HCT116 (cell line): ENCODE data around the gene DOCK3.

Experiments
- EZH2 ChIP-seq: fragments of 200-600 bp; sonication (generic); IDR thresholded peaks from 2 replicates; pipeline ENCODE4 v1.6.1; 2017; ENCODE audit warnings: antibody characterized with exemption, mixed run types
- EZH2phosphoT487 ChIP-seq: fragments of 200-600 bp; IDR thresholded peaks from 2 replicates; pipeline ENCODE4 v1.6.1; 2018; ENCODE audit warnings: antibody characterized with exemption, borderline replicate concordance
- POLR2A ChIP-seq: IDR thresholded peaks from 2 replicates; pipeline ENCODE4 v1.7.0; 2011; ENCODE audit warnings: borderline replicate concordance; ENCODE audit not compliant: insufficient read depth, insufficient read length; ENCODE audit errors: extremely low read depth
- TF ChIP-seq, protein P1 (sequence below), 3 experiments: fragments of 200-600 bp in 1 of 3; sonication (generic) in 1 of 3; IDR thresholded peaks in 2 of 3; conservative IDR thresholded peaks in 1 of 3; 2 replicates each; pipeline ENCODE4 v1.5.1; 2012 to 2017; ENCODE audit warnings: low read depth in 2 of 3, low read length in 2 of 3, antibody characterized with exemption in 1 of 3, borderline replicate concordance in 1 of 3, control low read depth in 1 of 3, mild to moderate bottlenecking in 1 of 3, mixed read lengths in 1 of 3, mixed run types in 1 of 3, moderate library complexity in 1 of 3; ENCODE audit not compliant: insufficient read depth in 1 of 3
- TF ChIP-seq, protein P2 (sequence below): IDR thresholded peaks from 2 replicates; pipeline ENCODE4 v1.6.1; 2012
- TF ChIP-seq, protein P3 (sequence below): IDR thresholded peaks from 2 replicates; pipeline ENCODE4 v1.6.1; 2012
- TF ChIP-seq, protein P4 (sequence below): IDR thresholded peaks from 2 replicates; pipeline ENCODE4 v1.6.1; 2012; ENCODE audit warnings: low read depth

DNA sequence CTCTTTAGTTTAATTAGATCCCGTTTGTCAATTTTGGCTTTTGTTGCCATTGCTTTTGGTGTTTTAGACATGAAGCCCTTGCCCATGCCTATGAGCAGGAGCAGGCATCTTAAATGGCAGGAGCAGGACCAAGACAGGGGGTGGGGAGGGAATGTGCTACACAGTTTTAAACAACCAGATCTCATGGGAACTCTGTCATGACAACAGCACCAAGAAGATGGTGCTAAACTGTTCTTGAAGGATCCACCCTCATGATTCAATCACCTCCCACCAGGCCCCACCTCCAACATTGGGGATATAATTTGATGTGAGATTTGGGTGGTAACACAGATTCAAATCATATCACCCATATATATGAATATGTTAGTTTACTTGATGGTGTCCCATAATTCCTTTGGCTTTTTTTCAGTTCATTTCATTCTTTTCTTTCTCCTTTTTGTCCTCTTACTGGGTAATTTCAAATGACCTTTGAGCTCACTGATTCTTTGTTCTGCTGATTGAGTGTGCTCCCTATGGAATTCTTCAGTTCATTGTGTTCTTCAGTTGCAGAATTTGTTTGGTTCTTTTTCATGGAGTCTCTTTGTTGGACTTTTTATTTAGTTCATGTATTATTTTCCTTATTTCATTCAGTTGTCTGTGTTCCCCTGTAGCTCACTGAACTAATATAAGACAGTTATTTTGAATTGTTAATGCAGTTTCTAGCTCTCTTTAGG is 62.6 kb downstream of the DOCK3 start:
- TF ChIP-seq, protein P1, sequence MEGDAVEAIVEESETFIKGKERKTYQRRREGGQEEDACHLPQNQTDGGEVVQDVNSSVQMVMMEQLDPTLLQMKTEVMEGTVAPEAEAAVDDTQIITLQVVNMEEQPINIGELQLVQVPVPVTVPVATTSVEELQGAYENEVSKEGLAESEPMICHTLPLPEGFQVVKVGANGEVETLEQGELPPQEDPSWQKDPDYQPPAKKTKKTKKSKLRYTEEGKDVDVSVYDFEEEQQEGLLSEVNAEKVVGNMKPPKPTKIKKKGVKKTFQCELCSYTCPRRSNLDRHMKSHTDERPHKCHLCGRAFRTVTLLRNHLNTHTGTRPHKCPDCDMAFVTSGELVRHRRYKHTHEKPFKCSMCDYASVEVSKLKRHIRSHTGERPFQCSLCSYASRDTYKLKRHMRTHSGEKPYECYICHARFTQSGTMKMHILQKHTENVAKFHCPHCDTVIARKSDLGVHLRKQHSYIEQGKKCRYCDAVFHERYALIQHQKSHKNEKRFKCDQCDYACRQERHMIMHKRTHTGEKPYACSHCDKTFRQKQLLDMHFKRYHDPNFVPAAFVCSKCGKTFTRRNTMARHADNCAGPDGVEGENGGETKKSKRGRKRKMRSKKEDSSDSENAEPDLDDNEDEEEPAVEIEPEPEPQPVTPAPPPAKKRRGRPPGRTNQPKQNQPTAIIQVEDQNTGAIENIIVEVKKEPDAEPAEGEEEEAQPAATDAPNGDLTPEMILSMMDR (IDR thresholded peaks at IDR 0.05 in 2 of 3, conservative IDR thresholded peaks at IDR 0.05 in 1 of 3; ENCODE audit: borderline replicate concordance in 1 of 3, insufficient read depth in 1 of 3, low read depth in 2 of 3, low read length in 2 of 3) = no peak
- TF ChIP-seq, protein P2, sequence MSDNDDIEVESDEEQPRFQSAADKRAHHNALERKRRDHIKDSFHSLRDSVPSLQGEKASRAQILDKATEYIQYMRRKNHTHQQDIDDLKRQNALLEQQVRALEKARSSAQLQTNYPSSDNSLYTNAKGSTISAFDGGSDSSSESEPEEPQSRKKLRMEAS = no peak
- TF ChIP-seq EZH2 = no peak
- TF ChIP-seq, protein P3, sequence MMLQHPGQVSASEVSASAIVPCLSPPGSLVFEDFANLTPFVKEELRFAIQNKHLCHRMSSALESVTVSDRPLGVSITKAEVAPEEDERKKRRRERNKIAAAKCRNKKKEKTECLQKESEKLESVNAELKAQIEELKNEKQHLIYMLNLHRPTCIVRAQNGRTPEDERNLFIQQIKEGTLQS = no peak
- TF ChIP-seq POLR2A = no peak
- no peak for TF ChIP-seq EZH2phosphoT487
- TF ChIP-seq, protein P4, sequence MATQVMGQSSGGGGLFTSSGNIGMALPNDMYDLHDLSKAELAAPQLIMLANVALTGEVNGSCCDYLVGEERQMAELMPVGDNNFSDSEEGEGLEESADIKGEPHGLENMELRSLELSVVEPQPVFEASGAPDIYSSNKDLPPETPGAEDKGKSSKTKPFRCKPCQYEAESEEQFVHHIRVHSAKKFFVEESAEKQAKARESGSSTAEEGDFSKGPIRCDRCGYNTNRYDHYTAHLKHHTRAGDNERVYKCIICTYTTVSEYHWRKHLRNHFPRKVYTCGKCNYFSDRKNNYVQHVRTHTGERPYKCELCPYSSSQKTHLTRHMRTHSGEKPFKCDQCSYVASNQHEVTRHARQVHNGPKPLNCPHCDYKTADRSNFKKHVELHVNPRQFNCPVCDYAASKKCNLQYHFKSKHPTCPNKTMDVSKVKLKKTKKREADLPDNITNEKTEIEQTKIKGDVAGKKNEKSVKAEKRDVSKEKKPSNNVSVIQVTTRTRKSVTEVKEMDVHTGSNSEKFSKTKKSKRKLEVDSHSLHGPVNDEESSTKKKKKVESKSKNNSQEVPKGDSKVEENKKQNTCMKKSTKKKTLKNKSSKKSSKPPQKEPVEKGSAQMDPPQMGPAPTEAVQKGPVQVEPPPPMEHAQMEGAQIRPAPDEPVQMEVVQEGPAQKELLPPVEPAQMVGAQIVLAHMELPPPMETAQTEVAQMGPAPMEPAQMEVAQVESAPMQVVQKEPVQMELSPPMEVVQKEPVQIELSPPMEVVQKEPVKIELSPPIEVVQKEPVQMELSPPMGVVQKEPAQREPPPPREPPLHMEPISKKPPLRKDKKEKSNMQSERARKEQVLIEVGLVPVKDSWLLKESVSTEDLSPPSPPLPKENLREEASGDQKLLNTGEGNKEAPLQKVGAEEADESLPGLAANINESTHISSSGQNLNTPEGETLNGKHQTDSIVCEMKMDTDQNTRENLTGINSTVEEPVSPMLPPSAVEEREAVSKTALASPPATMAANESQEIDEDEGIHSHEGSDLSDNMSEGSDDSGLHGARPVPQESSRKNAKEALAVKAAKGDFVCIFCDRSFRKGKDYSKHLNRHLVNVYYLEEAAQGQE = no peak
